Naive thymus-derived CD8-positive, alpha-beta T cell (primary cell): ENCODE data around the gene MMP20. TPM values are rescaled to one million over a fixed set of nuclear protein-coding genes. Genes with fewer than 3 reads are reported as not detected.

ENCODE experiments used
- ATAC-seq, 2 donors: fragments of 150-1000 bp; cut with Tn5 transposase in 1 of 2; sonication (Bioruptor Pico), chemical (Tn5 transposase) in 1 of 2; 1 replicate in 1 of 2; 2 replicates in 1 of 2; pipeline ENCODE4 v1.10.0; 2021; ENCODE audit warnings: mild to moderate bottlenecking in 2 of 2, moderate library complexity in 2 of 2
- POLR2A ChIA-PET: fragments of 350-600 bp; sonication (Branson Sonifier 250); formaldehyde crosslinking; loops from one replicate; lab custom pipeline; 2021; ENCODE audit warnings: antibody characterized with exemption; lab: Charles Lee
- DNase-seq, 10 donors: peaks; one replicate each; pipeline versions ENCODE4 v3.0.0 to v3.0.0-alpha.2; 2020 to 2022
- H3K27ac Mint-ChIP-seq, 10 donors: one replicate each; pipeline ENCODE4 v1.8.0; 2020 to 2022; ENCODE audit warnings: mild to moderate bottlenecking in 10 of 10, mixed read lengths in 10 of 10, moderate library complexity in 4 of 10, inconsistent platforms in 1 of 10
- H3K27me3 Mint-ChIP-seq, 5 donors: one replicate each; pipeline ENCODE4 v1.8.0; 2021 to 2022; ENCODE audit warnings: mixed read lengths in 5 of 5
- H3K36me3 Mint-ChIP-seq, 3 donors: one replicate each; pipeline ENCODE4 v1.8.0; 2020 to 2022; ENCODE audit warnings: mixed read lengths in 3 of 3, mild to moderate bottlenecking in 2 of 3, inconsistent platforms in 1 of 3
- H3K4me1 Mint-ChIP-seq, 4 donors: one replicate each; pipeline ENCODE4 v1.8.0; 2021 to 2022; ENCODE audit warnings: mixed read lengths in 4 of 4
- H3K4me3 Mint-ChIP-seq, 10 donors: one replicate each; pipeline ENCODE4 v1.8.0; 2020 to 2022; ENCODE audit warnings: mild to moderate bottlenecking in 10 of 10, mixed read lengths in 10 of 10, moderate library complexity in 6 of 10, inconsistent platforms in 1 of 10
- H3K9me3 Mint-ChIP-seq, 9 donors: one replicate each; pipeline ENCODE4 v1.8.0; 2020 to 2022; ENCODE audit warnings: mixed read lengths in 9 of 9, mild to moderate bottlenecking in 3 of 9, inconsistent platforms in 1 of 9, moderate library complexity in 1 of 9
- polyA plus RNA-seq, 3 donors: library from polyadenylated mRNA; unstranded; fragments of 300-500 nt; fragmentation: Illumina TruSeq; gene quantifications; one replicate each; pipeline ENCODE4 v1.2.3, GENCODE V29; 2021
- total RNA-seq, 8 experiments: library from RNA in 2 of 8; stranded (reverse) in 2 of 8; gene quantifications; one replicate each; pipeline ENCODE4 v1.2.3 and lab custom pipeline; 2021 to 2026

The MMP20 gene
- total and polyA plus RNA-seq, 5 experiments from 2014 or later: not detected

DNA sequence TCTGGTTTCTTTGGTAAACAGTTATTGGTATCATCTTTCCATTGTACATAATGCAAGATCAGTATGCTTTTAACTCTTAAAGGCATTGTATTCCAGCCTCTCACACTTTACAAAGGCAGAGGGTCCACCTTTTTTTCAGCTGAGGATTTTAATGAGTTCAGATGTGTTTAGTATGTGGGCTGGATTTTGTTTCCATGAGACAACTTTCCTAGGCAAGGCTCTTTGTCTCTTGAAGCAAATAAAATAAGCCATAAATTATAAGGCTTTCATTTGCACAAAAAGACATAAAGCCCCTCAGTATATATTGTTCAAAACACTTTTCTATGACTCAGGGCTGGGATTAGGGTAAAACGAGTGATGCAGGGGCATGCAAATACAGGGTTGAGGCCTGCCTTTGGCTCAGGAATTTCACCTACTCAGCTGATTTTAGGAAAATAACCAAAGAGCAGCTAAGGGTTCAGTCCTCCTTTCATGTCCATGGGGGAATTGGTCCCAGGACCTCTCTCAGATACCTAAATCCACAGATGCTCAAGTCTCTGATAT lies 7.6 kb downstream of the MMP20 start:
- POLR2A ChIA-PET: no interaction called here
- Mint-ChIP-seq H3K27ac (no peak overlapping the region), H3K27me3 (peaks cover 0 to 3% (median 0%) of the 10 kb centered on the region in 5 donors), H3K36me3 (no peaks in the 10 kb centered on the region), H3K9me3 (no peaks in the 10 kb centered on the region), H3K4me1 (peaks cover 0 to 4% (median 2%) of the 10 kb centered on the region in 4 donors), H3K4me3 (no peak overlapping the region)
- no peak for ATAC-seq
- DNase-seq: no peak

DNA sequence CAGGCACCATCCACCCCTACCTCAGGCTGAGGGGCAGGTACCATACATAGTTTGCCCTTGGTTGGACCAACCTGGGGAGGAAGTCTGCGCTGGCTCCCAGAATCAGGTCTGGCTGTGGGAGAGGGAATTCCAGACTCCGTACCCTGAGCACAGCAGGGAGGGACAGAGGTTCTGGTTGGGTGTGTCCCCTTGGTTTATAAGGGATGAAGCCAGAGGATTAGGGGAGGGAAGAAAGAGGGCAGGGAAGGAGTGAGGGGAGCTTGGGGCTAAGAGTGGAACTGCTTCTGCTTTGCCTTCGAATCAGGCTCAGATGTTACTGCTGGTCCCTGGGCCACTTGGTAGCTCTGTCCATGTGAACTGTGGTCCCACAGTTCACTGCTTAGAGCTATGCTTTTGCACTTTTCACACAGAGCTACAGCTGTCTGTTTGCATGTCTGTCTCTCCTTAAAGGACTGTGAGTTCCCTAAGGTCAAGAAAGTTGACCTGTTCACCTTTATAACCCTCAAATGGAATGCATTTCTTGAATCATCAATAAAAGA lies 9.2 kb downstream of the MMP20 start:
- no peak for DNase-seq
- Mint-ChIP-seq H3K9me3 (no peaks in the 10 kb centered on the region), H3K4me3 (no peak overlapping the region), H3K36me3 (no peaks in the 10 kb centered on the region), H3K4me1 (peaks cover 0 to 9% (median 2%) of the 10 kb centered on the region in 4 donors), H3K27ac (no peak overlapping the region), H3K27me3 (peaks cover 0 to 2% (median 0%) of the 10 kb centered on the region in 5 donors)
- POLR2A ChIA-PET: no interaction called here
- ATAC-seq: no peak

DNA sequence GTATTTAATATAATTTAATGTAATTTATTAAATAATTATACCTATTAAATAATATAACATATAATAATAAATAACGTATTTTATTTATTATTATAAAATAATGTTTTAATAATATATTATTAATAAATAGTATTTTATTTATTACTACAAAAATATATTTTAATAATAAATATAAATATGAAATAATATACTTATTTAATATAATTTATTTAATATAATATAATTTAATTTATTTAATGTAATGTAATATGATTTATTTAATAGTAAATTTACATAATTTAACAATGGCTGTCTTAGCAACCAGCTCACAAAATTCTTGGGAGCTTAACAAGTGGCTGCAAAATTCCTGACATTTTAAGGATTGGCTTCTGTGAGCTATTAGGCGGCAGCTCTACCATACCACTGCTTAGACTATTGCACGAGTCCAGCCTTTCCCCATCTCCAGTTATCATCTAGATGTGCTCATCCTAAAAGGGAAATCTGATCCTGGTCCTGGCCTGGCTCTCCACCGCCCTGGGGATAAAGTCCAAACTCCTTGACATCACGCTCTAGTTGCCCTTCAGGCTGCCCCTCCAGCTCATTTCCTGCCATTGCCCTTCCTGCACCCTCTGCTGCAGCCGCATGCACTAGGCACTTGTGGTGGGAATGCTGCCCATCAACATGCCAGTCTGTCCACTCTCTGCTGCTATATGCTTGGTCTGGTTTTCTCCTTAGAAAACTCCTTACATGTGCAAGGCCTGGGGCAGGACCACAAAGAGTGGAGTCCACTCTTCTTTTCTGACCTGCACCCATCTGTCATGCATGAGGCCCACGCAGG lies 9.8 kb downstream of the MMP20 start:
- POLR2A ChIA-PET: no interaction called here
- no peaks in the 10 kb centered on the region for H3K27me3 Mint-ChIP-seq

DNA sequence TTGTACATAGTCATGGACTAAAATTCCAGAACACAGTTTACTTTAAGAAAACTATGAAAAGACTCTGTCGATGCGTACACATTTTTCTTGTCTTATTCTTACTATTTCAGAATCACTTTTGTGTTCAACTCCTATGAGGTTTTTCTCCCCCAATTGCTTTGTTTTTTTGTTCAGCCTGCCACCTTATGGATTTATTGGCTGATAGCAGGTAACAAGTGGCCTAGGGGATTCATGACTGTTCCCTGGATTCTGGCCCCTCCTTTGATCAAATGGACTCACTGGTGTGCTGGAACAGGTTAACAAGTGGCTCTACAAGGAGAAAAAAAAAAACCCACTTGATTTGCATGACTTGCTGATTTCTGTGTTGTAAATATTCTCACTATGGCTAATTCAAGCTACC lies 10.6 kb downstream of the MMP20 start:
- ATAC-seq (no peak), DNase-seq (no peak)
- H3K9me3 Mint-ChIP-seq: no peaks in the 10 kb centered on the region
- H3K4me1 Mint-ChIP-seq: peaks cover 0 to 15% (median 2%) of the 10 kb centered on the region in 4 donors
- POLR2A ChIA-PET: no interaction called here
- H3K4me3 Mint-ChIP-seq: no peak overlapping the region
- no peaks in the 10 kb centered on the region for H3K27me3 Mint-ChIP-seq
- H3K36me3 Mint-ChIP-seq: no peaks in the 10 kb centered on the region
- H3K27ac Mint-ChIP-seq: no peak overlapping the region

More for the DNA sequence above, 9.8 kb downstream of the MMP20 start:
- H3K9me3 Mint-ChIP-seq: no peaks in the 10 kb centered on the region
- peak overlapping the region in 1 of 10 donors; percentile 56 for H3K27ac Mint-ChIP-seq
- no peaks in the 10 kb centered on the region for H3K36me3 Mint-ChIP-seq
- no peak for ATAC-seq
- no peak for DNase-seq
- H3K4me3 Mint-ChIP-seq: no peak overlapping the region
- peaks cover 0 to 14% (median 2%) of the 10 kb centered on the region in 4 donors for H3K4me1 Mint-ChIP-seq

DNA sequence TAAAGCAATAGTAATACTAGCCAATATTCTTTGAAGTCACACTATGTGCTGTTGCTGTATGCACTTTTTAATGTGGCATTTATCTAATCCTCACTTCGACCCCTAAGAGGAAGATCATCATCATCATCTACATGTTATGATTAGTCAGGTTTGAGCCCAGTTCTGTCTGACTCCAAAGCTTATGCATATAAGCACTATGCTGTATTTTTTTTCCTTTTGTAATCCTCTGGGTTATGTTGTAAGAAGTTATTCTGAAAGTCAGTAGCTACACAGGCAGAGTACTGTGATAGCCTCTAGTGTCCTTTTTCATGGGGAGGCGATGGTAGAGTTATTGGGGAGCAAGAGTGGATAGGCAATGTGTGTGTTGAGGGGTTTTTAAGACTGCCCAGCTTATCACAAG lies 11.1 kb downstream of the MMP20 start:
- Mint-ChIP-seq H3K9me3 (no peaks in the 10 kb centered on the region), H3K4me1 (peaks cover 0 to 15% (median 2%) of the 10 kb centered on the region in 4 donors), H3K4me3 (no peak overlapping the region), H3K27ac (peak overlapping the region in 1 of 10 donors; percentile 29), H3K27me3 (no peaks in the 10 kb centered on the region), H3K36me3 (no peaks in the 10 kb centered on the region)
- ATAC-seq (no peak), DNase-seq (no peak)
- POLR2A ChIA-PET: no interaction called here

DNA sequence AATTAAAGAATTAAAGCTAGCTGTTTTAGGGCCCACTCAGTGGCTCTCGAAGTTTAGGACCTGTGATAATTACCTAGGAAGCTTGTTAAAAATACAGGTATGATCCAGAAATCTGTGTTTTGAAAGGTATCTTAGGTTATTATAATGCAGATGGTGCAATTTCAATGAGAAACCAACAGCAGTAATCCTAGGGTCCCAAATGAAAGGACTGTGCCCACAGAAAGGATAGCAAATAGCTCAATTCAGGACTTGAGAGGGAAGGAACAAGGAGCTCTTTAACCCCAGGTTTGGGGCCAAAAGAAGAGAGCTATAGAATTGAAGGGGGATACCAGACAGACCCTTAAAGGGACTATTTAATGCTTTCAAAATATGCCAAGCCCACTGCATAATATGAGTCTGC lies 11.7 kb downstream of the MMP20 start:
- ATAC-seq (no peak), DNase-seq (no peak)
- no peaks in the 10 kb centered on the region for H3K27me3 Mint-ChIP-seq
- H3K4me1 Mint-ChIP-seq: peaks cover 0 to 17% (median 2%) of the 10 kb centered on the region in 4 donors
- POLR2A ChIA-PET: no interaction called here
- H3K27ac Mint-ChIP-seq: peak overlapping the region in 1 of 10 donors; percentile 57
- H3K4me3 Mint-ChIP-seq: no peak overlapping the region
- H3K9me3 Mint-ChIP-seq: no peaks in the 10 kb centered on the region
- no peaks in the 10 kb centered on the region for H3K36me3 Mint-ChIP-seq

DNA sequence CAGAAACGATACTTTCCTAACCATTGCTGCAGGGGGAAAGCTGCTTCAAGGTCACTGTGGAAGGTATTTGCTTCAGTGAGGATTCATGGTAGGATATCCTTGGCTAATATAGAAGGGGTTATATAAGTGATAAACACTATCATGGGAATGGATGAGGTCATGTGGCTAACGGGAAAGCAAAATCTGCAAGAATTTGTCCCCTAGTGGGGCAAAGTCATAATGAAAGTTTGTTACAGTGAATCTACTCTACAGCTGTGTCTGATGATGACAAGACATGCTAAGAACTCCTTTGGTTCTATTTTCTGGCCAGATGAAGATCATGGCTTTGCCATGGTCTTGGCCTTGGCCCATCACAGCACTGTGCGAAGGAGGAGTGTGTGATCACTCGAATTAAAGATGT lies 13.8 kb downstream of the MMP20 start:
- H3K27ac Mint-ChIP-seq: no peak overlapping the region
- H3K27me3 Mint-ChIP-seq: peaks cover 0 to 4% (median 0%) of the 10 kb centered on the region in 5 donors
- ATAC-seq (no peak), DNase-seq (no peak)
- peaks cover 0 to 20% (median 2%) of the 10 kb centered on the region in 4 donors for H3K4me1 Mint-ChIP-seq
- no peak overlapping the region for H3K4me3 Mint-ChIP-seq
- POLR2A ChIA-PET: no interaction called here
- no peaks in the 10 kb centered on the region for H3K9me3 Mint-ChIP-seq
- H3K36me3 Mint-ChIP-seq: no peaks in the 10 kb centered on the region

DNA sequence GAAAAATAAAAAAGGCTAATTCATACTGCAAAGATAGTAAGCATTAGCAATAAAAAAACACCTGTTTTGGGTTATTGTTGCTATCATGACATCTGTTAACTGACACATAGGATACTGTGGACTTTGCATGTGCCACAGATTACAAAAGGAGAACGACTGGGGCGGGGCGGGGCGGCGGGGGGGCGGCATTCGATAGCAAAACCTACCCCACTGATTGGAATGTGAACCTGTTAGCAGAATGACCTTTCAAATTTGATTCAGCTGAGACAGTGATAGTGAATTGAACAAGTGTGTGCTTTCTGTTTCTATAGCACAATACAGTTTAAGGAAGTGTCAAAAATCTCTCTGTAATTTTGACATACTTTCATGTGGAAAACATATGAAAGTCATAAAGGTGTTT lies 14.9 kb downstream of the MMP20 start:
- Mint-ChIP-seq H3K4me3 (no peak overlapping the region), H3K36me3 (no peaks in the 10 kb centered on the region), H3K4me1 (peaks cover 0 to 20% (median 2%) of the 10 kb centered on the region in 4 donors), H3K27ac (peak overlapping the region in 1 of 10 donors; percentile 10), H3K27me3 (peaks cover 0 to 6% (median 1%) of the 10 kb centered on the region in 5 donors), H3K9me3 (no peaks in the 10 kb centered on the region)
- POLR2A ChIA-PET: no interaction called here
- DNase-seq: no peak
- ATAC-seq: no peak

DNA sequence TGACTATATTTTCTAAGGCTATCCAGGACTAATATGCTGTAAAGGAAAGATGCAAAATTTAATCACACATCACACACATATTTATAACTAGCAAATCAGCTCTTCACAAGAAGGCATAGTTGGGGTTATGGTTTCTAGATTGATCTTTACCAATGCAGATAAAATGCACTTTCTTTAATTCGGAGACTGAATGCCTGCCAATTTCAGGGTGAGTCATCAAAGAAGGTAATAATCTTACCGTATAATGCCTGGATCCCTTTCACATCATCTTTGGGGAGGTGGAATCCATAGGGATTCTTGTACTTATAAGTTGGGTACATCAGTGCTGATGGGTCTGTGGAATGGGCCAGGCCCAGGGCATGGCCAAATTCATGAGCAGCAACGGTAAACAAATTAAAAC lies 16.4 kb downstream of the MMP20 start:
- peaks cover 0 to 6% (median 2%) of the 10 kb centered on the region in 5 donors for H3K27me3 Mint-ChIP-seq
- no peak overlapping the region for H3K27ac Mint-ChIP-seq
- no peaks in the 10 kb centered on the region for H3K36me3 Mint-ChIP-seq
- no peak for DNase-seq
- POLR2A ChIA-PET: no interaction called here
- H3K4me3 Mint-ChIP-seq: no peak overlapping the region
- H3K9me3 Mint-ChIP-seq: no peaks in the 10 kb centered on the region
- ATAC-seq: no peak
- H3K4me1 Mint-ChIP-seq: peaks cover 0 to 20% (median 2%) of the 10 kb centered on the region in 4 donors

DNA sequence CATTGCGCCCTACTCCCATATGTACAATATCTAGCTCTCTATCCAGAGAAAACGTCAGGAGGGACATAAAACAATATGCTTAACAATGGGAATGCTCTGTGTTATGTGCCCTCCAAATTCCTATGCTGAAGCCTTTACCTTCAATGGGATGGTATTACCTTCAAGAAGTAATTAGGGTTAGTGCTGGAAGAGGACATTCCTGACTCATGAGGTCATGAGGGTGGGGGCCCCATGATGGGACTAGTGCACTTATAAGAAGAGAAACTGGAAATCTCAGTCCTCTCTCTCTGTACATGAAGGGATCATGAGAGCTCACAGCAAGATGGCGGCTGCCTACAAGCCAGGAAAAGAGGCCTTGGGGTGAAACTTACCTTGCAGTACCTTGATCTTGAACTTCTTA lies 20.3 kb downstream of the MMP20 start:
- Mint-ChIP-seq H3K27ac (peak overlapping the region in 1 of 10 donors; percentile 23), H3K36me3 (no peaks in the 10 kb centered on the region), H3K4me1 (peaks cover 0 to 6% (median under 1%) of the 10 kb centered on the region in 4 donors), H3K4me3 (no peak overlapping the region), H3K27me3 (peaks cover 0 to 6% (median 2%) of the 10 kb centered on the region in 5 donors), H3K9me3 (no peaks in the 10 kb centered on the region)
- ATAC-seq (no peak), DNase-seq (no peak)
- POLR2A ChIA-PET: no interaction called here

DNA sequence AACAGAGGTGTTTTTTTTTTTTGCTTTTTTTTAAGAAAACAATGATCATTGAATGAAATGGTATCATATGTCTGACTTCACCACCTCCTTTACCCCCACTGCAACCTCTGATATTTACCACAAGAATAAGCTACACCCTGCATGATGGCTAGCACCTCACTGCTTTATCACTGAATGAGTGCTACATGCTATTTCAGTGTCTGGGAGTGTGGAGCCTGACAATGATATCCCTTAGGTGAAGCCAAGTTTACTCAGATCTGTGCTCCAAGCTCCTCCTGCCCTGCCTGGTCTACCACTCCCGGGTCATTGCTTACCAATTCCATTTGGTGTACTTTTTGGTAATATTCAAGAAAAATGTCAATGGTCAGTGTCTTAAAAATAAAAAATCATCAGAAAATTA lies 21.1 kb downstream of the MMP20 start:
- Mint-ChIP-seq H3K4me1 (peaks cover 0 to 12% (median under 1%) of the 10 kb centered on the region in 4 donors), H3K27ac (no peak overlapping the region), H3K4me3 (no peak overlapping the region), H3K27me3 (peaks cover 0 to 6% (median 2%) of the 10 kb centered on the region in 5 donors), H3K36me3 (no peaks in the 10 kb centered on the region), H3K9me3 (no peaks in the 10 kb centered on the region)
- POLR2A ChIA-PET: interaction anchor here (0.7 kb wide), 1 partner anchor 108 kb away, joined by 3 read pairs; no protein-coding TSS in a partner anchor
- ATAC-seq (no peak), DNase-seq (no peak)

DNA sequence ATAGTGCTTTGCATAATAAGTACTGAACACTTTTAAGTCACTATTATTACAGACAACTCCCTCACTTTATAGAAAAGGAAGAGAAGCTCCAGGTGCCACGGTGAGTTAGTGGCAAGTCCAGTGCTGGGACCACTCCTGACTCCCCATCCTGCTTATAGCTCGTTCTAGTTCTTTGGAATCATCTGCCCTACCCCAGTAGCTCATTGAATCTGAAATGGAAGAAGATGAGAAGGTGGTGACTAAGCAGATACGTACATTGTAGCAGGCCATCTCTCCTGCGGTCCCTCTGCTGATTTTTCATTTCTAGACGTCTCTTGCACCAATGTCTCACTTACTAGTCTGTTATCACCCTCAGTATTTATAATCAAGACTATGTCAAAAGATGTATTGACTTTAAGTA lies 21.6 kb downstream of the MMP20 start:
- H3K4me1 Mint-ChIP-seq: peaks cover 0 to 11% (median under 1%) of the 10 kb centered on the region in 4 donors
- H3K36me3 Mint-ChIP-seq: no peaks in the 10 kb centered on the region
- POLR2A ChIA-PET: interaction anchor here (0.7 kb wide), 1 partner anchor 107 kb away, joined by 3 read pairs; no protein-coding TSS in a partner anchor
- no peak overlapping the region for H3K27ac Mint-ChIP-seq
- no peaks in the 10 kb centered on the region for H3K9me3 Mint-ChIP-seq
- no peak for ATAC-seq
- no peak for DNase-seq
- peaks cover 0 to 6% (median 2%) of the 10 kb centered on the region in 5 donors for H3K27me3 Mint-ChIP-seq
- H3K4me3 Mint-ChIP-seq: no peak overlapping the region

DNA sequence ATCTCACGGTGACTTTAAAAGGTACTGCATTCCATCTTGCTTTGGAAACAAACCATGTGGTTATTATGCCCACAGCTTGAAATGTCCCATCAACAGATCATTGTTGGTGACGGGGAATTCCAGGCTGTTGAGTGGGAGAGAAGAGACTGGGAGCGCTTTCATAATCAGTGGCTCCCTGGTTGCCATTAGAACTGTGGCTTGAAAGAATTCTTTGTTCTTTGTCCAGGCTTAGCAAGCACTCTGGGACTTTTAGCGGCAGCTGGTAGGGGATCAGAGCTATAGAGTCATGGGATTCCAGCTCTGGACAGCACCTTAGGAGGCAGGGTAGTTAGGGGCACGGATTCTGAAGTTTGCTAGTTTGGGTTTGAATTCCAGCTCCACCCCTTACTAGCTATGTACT lies 22.0 kb downstream of the MMP20 start:
- Mint-ChIP-seq H3K36me3 (no peaks in the 10 kb centered on the region), H3K4me3 (no peak overlapping the region), H3K9me3 (no peaks in the 10 kb centered on the region), H3K27me3 (peaks cover 0 to 6% (median 2%) of the 10 kb centered on the region in 5 donors), H3K27ac (no peak overlapping the region), H3K4me1 (peaks cover 0 to 8% (median under 1%) of the 10 kb centered on the region in 4 donors)
- ATAC-seq: no peak
- no peak for DNase-seq
- POLR2A ChIA-PET: interaction anchor here (0.7 kb wide), 1 partner anchor 107 kb away, joined by 3 read pairs; no protein-coding TSS in a partner anchor
